NCI-H82 (cell line): ENCODE measurements around the gene CCDC85B.

Source experiments
- DNase-seq: peaks from one replicate; lab custom pipeline; 2025; lab: John Stamatoyannopoulos, UW

The CCDC85B gene

GRCh38 chr11:65912845-65913244 lies 22.4 kb downstream of the CCDC85B start:
- no peak for DNase-seq

GRCh38 chr11:65915101-65915820 lies 24.8 kb downstream of the CCDC85B start:
- DNase-seq, result no peak

GRCh38 chr11:65915821-65916251 lies 25.4 kb downstream of the CCDC85B start:
- no peak for DNase-seq

- DNase-seq, result no peak
These were observed 25.9 kb downstream of the CCDC85B start for GRCh38 chr11:65916391-65916790.

GRCh38 chr11:65917077-65917433 lies 26.6 kb downstream of the CCDC85B start:
- DNase-seq, result no peak

- no peak for DNase-seq
These were observed 27.1 kb downstream of the CCDC85B start for GRCh38 chr11:65917434-65918210.

- peak; percentile 51 for DNase-seq
These were observed 28.0 kb downstream of the CCDC85B start, which contains the start of gene C11orf68 for GRCh38 chr11:65918211-65919140. C11orf68 (minus strand) TSS chr11:65919062; CDS start chr11:65919031, 31 bp downstream.

- DNase-seq, result peak; percentile 98
These were observed 28.7 kb downstream of the CCDC85B start, which contains the start of gene DRAP1 for GRCh38 chr11:65919141-65919572. DRAP1 (plus strand) TSS chr11:65919426; CDS start chr11:65919502, 76 bp downstream.

GRCh38 chr11:65919573-65920371 lies 29.3 kb downstream of the CCDC85B start:
- DNase-seq, result peak; percentile 62

- no peak for DNase-seq
These were observed 29.9 kb downstream of the CCDC85B start for GRCh38 chr11:65920372-65920802.

- DNase-seq, result no peak
These were observed 30.6 kb downstream of the CCDC85B start for GRCh38 chr11:65921033-65921555.

GRCh38 chr11:65921876-65922275 lies 31.4 kb downstream of the CCDC85B start:
- DNase-seq, result no peak

- no peak for DNase-seq
These were observed 32.1 kb downstream of the CCDC85B start for GRCh38 chr11:65922565-65922964.

- no peak for DNase-seq
These were observed 34.9 kb downstream of the CCDC85B start for GRCh38 chr11:65925397-65925796.

- no peak for DNase-seq
These were observed 37.5 kb downstream of the CCDC85B start for GRCh38 chr11:65927904-65928397.

- DNase-seq, result no peak
These were observed 38.2 kb downstream of the CCDC85B start for GRCh38 chr11:65928667-65929066.

- no peak for DNase-seq
These were observed 41.5 kb downstream of the CCDC85B start for GRCh38 chr11:65931773-65932557.

GRCh38 chr11:65932558-65932919 lies 42.1 kb downstream of the CCDC85B start:
- peak; percentile 64 for DNase-seq

- DNase-seq, result no peak
These were observed 43.5 kb downstream of the CCDC85B start for GRCh38 chr11:65934014-65934413.

GRCh38 chr11:65937766-65938165 lies 47.3 kb downstream of the CCDC85B start:
- DNase-seq, result no peak
